ENCODE data around the gene NFATC3. TPM values are rescaled to one million over a fixed set of nuclear protein-coding genes. Genes with fewer than 3 reads are reported as not detected.

Gene NFATC3
- total and polyA plus RNA-seq, 4 donors: 13.5 to 69.6 (median 35.7) TPM

DNA sequence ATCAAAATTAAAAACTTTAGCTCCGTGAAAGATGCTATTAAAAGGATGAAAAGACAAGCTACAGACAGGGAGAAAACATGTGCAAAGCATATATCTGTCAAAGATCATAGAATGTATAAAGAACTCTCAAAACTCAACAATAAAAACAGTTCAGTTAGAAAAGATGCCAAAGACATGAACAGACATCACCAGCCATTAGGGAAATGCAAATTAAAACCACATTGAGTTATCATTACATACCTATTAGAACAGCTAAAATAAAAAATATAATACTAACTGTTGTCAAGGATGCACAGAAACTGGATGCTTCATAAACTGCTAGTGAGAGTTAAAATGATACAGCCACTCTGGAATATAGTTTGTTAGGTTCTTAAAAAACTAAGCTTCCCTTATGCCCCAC lies 58.8 kb downstream of the NFATC3 start:
- Histone ChIP-seq H3K9ac (ENCODE audit: insufficient read depth in 1 of 2, low read length in 2 of 2) (no peak overlapping the region), H3K4me1 (ENCODE audit: control insufficient read depth in 5 of 5, insufficient read depth in 5 of 5, low read length in 5 of 5) (peaks cover 0 to 13% (median 0%) of the 10 kb centered on the region in 5 donors), H3K9me3 (ENCODE audit: control insufficient read depth in 4 of 4, insufficient read depth in 3 of 4, low read length in 3 of 4) (no peaks in the 10 kb centered on the region), H3K27me3 (ENCODE audit: control insufficient read depth in 3 of 3, insufficient read depth in 3 of 3, low read length in 2 of 3) (no peaks in the 10 kb centered on the region), H3K27ac (ENCODE audit: low read depth in 1 of 2, low read length in 1 of 2) (no peak overlapping the region), H3K36me3 (ENCODE audit: control insufficient read depth in 4 of 4, insufficient read depth in 4 of 4, low read length in 4 of 4) (no peaks in the 10 kb centered on the region), H3K4me3 (no peak overlapping the region)
- DNase-seq (no peak), ATAC-seq (ENCODE audit: insufficient read depth, low FRiP score) (no peak)
- WGBS, 2 donors: 96 to 98% methylated on average over 1 of the region's 1 CpG
- TF ChIP-seq, protein P1, sequence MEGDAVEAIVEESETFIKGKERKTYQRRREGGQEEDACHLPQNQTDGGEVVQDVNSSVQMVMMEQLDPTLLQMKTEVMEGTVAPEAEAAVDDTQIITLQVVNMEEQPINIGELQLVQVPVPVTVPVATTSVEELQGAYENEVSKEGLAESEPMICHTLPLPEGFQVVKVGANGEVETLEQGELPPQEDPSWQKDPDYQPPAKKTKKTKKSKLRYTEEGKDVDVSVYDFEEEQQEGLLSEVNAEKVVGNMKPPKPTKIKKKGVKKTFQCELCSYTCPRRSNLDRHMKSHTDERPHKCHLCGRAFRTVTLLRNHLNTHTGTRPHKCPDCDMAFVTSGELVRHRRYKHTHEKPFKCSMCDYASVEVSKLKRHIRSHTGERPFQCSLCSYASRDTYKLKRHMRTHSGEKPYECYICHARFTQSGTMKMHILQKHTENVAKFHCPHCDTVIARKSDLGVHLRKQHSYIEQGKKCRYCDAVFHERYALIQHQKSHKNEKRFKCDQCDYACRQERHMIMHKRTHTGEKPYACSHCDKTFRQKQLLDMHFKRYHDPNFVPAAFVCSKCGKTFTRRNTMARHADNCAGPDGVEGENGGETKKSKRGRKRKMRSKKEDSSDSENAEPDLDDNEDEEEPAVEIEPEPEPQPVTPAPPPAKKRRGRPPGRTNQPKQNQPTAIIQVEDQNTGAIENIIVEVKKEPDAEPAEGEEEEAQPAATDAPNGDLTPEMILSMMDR (IDR thresholded peaks at IDR 0.05; ENCODE audit: control extremely low read depth, extremely low read depth): no peak

GRCh38 chr16:68146585-68146984 lies 61.4 kb downstream of the NFATC3 start:
- TF ChIP-seq, protein P1 (IDR thresholded peaks at IDR 0.05; ENCODE audit: control extremely low read depth, extremely low read depth): no peak
- Histone ChIP-seq H3K4me3 (no peak overlapping the region), H3K9me3 (ENCODE audit: control insufficient read depth in 4 of 4, insufficient read depth in 3 of 4, low read length in 3 of 4) (no peaks in the 10 kb centered on the region), H3K4me1 (ENCODE audit: control insufficient read depth in 5 of 5, insufficient read depth in 5 of 5, low read length in 5 of 5) (peaks cover 0 to 13% (median 0%) of the 10 kb centered on the region in 5 donors), H3K36me3 (ENCODE audit: control insufficient read depth in 4 of 4, insufficient read depth in 4 of 4, low read length in 4 of 4) (no peaks in the 10 kb centered on the region), H3K27me3 (ENCODE audit: control insufficient read depth in 3 of 3, insufficient read depth in 3 of 3, low read length in 2 of 3) (no peaks in the 10 kb centered on the region), H3K27ac (ENCODE audit: low read depth in 1 of 2, low read length in 1 of 2) (peak overlapping the region in 1 of 2 donors; percentile 21), H3K9ac (ENCODE audit: insufficient read depth in 1 of 2, low read length in 2 of 2) (no peak overlapping the region)
- 30 to 70% methylated on average over 2 of the region's 2 CpGs for WGBS, 2 donors
- DNase-seq: peak; percentile 11 to 80 (median 75)
- ATAC-seq (ENCODE audit: insufficient read depth, low FRiP score): no peak

GRCh38 chr16:68147444-68147843 lies 62.3 kb downstream of the NFATC3 start:
- no peak for DNase-seq
- no peak for ATAC-seq (ENCODE audit: insufficient read depth, low FRiP score)
- Histone ChIP-seq H3K4me3 (no peak overlapping the region), H3K27me3 (ENCODE audit: control insufficient read depth in 3 of 3, insufficient read depth in 3 of 3, low read length in 2 of 3) (no peaks in the 10 kb centered on the region), H3K4me1 (ENCODE audit: control insufficient read depth in 5 of 5, insufficient read depth in 5 of 5, low read length in 5 of 5) (peaks cover 0 to 9% (median 0%) of the 10 kb centered on the region in 5 donors), H3K9ac (ENCODE audit: insufficient read depth in 1 of 2, low read length in 2 of 2) (no peak overlapping the region), H3K36me3 (ENCODE audit: control insufficient read depth in 4 of 4, insufficient read depth in 4 of 4, low read length in 4 of 4) (no peaks in the 10 kb centered on the region), H3K9me3 (ENCODE audit: control insufficient read depth in 4 of 4, insufficient read depth in 3 of 4, low read length in 3 of 4) (no peaks in the 10 kb centered on the region), H3K27ac (ENCODE audit: low read depth in 1 of 2, low read length in 1 of 2) (no peak overlapping the region)
- TF ChIP-seq, protein P1 (IDR thresholded peaks at IDR 0.05; ENCODE audit: control extremely low read depth, extremely low read depth): no peak
- 97% methylated on average over 1 of the region's 1 CpG for WGBS, 2 donors

- no peaks in the 10 kb centered on the region for H3K36me3 ChIP-seq (ENCODE audit: control insufficient read depth in 4 of 4, insufficient read depth in 4 of 4, low read length in 4 of 4)
- no peak overlapping the region for H3K27ac ChIP-seq (ENCODE audit: low read depth in 1 of 2, low read length in 1 of 2)
- TF ChIP-seq, protein P1 (IDR thresholded peaks at IDR 0.05; ENCODE audit: control extremely low read depth, extremely low read depth): no peak
- no peak overlapping the region for H3K4me3 ChIP-seq
- H3K27me3 ChIP-seq (ENCODE audit: control insufficient read depth in 3 of 3, insufficient read depth in 3 of 3, low read length in 2 of 3): no peaks in the 10 kb centered on the region
- no peak overlapping the region for H3K9ac ChIP-seq (ENCODE audit: insufficient read depth in 1 of 2, low read length in 2 of 2)
- peaks cover 0 to 8% (median 0%) of the 10 kb centered on the region in 5 donors for H3K4me1 ChIP-seq (ENCODE audit: control insufficient read depth in 5 of 5, insufficient read depth in 5 of 5, low read length in 5 of 5)
- DNase-seq: no peak
- ATAC-seq (ENCODE audit: insufficient read depth, low FRiP score): no peak
- no peaks in the 10 kb centered on the region for H3K9me3 ChIP-seq (ENCODE audit: control insufficient read depth in 4 of 4, insufficient read depth in 3 of 4, low read length in 3 of 4)
These were observed 64.4 kb downstream of the NFATC3 start for GRCh38 chr16:68149596-68149995.
